ENCODE data around the gene FAM13A.
A peak's percentile ranks its signal among the peaks of the same experiment; 100 is the strongest.

FAM13A gene

GRCh38 chr4:88705223-88705622 lies 351.8 kb downstream of the FAM13A start:
- DNase-seq = no peak

GRCh38 chr4:88702782-88703181 lies 354.2 kb downstream of the FAM13A start:
- no peak for DNase-seq

GRCh38 chr4:88698519-88698918 lies 358.5 kb downstream of the FAM13A start:
- no peak for DNase-seq

GRCh38 chr4:88697588-88698329 lies 359.2 kb downstream of the FAM13A start, which contains the start of gene NAP1L5:
TSS of gene NAP1L5 (minus strand) at chr4:88697829. CDS start at chr4:88697754, 75 bp downstream.
- DNase-seq = peak; percentile 81

GRCh38 chr4:88697141-88697540 lies 359.8 kb downstream of the FAM13A start:
- peak; percentile 36 for DNase-seq

- DNase-seq = no peak
Measured at GRCh38 chr4:88696630-88697029, 360.4 kb downstream of the FAM13A start.

GRCh38 chr4:88693792-88694191 lies 363.2 kb downstream of the FAM13A start:
- no peak for DNase-seq

- DNase-seq = no peak
Measured at GRCh38 chr4:88690355-88690754, 366.6 kb downstream of the FAM13A start.

GRCh38 chr4:88681209-88681608 lies 375.8 kb downstream of the FAM13A start:
- DNase-seq = no peak
